Stimulated activated CD8-positive, alpha-beta memory T cell treated with anti-CD3 and anti-CD28 coated beads, Interleukin-12 subunit alpha, Interleukin-12 subunit beta, amount 100 ng/mL, for 4 hours (primary cell): Measurements from ENCODE around the gene JMJD8.
A peak's percentile ranks its signal among the peaks of the same experiment; 100 is the strongest.

Source experiments
- DNase-seq: peaks from one replicate; pipeline ENCODE4 v3.0.0-alpha.2; 2020; ENCODE audit warnings: low read depth

The JMJD8 gene

GRCh38 chr16:638034-638543 is 46.0 kb downstream of the JMJD8 start:
- DNase-seq, result no peak

- DNase-seq, result peak; percentile 78
Measured at GRCh38 chr16:637081-638018, 46.8 kb downstream of the JMJD8 start.

- DNase-seq, result peak; percentile 84
Measured at GRCh38 chr16:636206-637080, 47.7 kb downstream of the JMJD8 start, which contains the start of gene METTL26. TSS of gene METTL26 (minus strand) at chr16:636305. CDS start at chr16:636290, 15 bp downstream.

DNA sequence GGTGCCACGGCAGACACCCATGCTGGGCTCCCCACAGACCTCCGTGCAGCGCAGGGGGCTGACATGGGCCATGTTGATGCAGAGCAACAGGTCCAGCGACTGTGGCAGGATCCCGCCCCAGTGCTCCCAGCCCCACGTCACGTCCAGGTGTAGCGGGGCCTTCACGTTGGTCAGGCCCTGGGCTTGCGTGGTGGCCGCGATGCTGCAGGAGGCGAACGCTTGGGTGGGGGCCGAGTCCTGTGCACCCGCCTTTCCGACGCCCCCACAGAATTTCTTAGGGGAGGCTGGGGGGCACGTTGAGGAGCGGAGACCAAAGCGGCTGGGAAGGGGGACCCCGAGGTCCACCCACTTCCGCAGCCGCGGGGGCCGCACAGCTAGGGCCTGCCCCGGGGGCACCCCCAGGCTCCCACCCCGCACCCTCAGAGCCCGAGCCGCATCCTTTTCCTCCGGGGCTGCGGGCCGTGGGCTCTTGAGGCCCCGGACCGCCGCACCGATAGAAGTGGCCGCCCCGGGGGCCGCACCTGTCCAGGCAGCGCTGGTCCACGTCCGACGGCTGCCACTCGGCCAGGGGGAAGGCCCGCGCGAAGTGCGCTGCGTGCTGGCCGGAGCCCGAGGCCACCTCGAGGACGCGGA is 48.4 kb downstream of the JMJD8 start:
- DNase-seq, result no peak

GRCh38 chr16:634996-635395 is 49.1 kb downstream of the JMJD8 start:
- no peak for DNase-seq

DNA sequence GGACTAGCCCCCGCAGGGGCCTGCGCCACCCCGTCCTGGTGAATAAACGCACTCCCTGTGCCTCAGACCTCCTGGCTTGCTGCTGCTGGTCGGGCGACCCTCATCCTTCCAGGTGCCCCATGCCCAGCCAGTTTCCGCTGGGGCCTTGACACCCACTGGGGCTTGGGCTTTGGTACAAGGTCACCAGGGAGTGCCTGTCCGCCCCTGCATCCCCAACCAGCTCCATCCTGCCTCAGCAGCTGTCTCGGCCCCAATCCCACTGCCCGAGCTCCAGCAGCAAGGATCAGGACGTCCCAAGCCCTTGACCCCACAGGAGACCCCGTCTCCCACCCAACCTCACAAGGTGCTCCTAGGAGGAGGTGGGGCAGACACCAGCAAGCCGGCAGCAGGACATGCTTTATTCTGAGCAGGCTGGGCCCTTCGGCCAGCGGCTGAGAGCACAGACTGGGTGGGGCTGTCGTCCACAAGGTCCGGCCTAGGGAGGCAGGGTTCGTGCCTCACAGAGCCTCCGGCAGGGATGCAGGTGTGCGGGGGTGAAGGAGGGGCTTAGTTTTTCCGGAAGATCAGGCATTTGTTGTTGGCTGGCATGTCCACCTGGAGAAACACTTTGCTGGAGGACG is 50.0 kb downstream of the JMJD8 start:
- no peak for DNase-seq

DNA sequence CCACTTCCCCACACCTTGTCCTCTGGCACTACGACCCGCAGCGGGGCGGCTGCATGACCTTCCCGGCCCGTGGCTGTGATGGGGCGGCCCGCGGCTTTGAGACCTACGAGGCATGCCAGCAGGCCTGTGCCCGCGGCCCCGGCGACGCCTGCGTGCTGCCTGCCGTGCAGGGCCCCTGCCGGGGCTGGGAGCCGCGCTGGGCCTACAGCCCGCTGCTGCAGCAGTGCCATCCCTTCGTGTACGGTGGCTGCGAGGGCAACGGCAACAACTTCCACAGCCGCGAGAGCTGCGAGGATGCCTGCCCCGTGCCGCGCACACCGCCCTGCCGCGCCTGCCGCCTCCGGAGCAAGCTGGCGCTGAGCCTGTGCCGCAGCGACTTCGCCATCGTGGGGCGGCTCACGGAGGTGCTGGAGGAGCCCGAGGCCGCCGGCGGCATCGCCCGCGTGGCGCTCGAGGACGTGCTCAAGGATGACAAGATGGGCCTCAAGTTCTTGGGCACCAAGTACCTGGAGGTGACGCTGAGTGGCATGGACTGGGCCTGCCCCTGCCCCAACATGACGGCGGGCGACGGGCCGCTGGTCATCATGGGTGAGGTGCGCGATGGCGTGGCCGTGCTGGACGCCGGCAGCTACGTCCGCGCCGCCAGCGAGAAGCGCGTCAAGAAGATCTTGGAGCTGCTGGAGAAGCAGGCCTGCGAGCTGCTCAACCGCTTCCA is 50.6 kb downstream of the JMJD8 start:
- DNase-seq, result no peak

DNA sequence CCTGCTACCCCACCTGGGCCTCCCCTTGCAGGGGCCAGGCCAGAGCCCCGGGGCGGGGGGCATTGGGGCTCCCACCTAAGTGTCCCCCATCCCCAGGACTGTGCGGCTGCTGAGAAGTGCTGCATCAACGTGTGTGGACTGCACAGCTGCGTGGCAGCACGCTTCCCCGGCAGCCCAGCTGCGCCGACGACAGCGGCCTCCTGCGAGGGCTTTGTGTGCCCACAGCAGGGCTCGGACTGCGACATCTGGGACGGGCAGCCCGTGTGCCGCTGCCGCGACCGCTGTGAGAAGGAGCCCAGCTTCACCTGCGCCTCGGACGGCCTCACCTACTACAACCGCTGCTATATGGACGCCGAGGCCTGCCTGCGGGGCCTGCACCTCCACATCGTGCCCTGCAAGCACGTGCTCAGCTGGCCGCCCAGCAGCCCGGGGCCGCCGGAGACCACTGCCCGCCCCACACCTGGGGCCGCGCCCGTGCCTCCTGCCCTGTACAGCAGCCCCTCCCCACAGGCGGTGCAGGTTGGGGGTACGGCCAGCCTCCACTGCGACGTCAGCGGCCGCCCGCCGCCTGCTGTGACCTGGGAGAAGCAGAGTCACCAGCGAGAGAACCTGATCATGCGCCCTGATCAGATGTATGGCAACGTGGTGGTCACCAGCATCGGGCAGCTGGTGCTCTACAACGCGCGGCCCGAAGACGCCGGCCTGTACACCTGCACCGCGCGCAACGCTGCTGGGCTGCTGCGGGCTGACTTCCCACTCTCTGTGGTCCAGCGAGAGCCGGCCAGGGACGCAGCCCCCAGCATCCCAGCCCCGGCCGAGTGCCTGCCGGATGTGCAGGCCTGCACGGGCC is 51.4 kb downstream of the JMJD8 start:
- DNase-seq, result no peak

- no peak for DNase-seq
Measured at GRCh38 chr16:631808-632358, 52.3 kb downstream of the JMJD8 start.
